GDM1 (cell line): Measurements from ENCODE around the gene CHCHD10.
A peak's percentile ranks its signal among the peaks of the same experiment; 100 is the strongest.

ENCODE experiments used
- DNase-seq: peaks from one replicate; lab custom pipeline; 2025; lab: John Stamatoyannopoulos, UW

The CHCHD10 gene

DNA sequence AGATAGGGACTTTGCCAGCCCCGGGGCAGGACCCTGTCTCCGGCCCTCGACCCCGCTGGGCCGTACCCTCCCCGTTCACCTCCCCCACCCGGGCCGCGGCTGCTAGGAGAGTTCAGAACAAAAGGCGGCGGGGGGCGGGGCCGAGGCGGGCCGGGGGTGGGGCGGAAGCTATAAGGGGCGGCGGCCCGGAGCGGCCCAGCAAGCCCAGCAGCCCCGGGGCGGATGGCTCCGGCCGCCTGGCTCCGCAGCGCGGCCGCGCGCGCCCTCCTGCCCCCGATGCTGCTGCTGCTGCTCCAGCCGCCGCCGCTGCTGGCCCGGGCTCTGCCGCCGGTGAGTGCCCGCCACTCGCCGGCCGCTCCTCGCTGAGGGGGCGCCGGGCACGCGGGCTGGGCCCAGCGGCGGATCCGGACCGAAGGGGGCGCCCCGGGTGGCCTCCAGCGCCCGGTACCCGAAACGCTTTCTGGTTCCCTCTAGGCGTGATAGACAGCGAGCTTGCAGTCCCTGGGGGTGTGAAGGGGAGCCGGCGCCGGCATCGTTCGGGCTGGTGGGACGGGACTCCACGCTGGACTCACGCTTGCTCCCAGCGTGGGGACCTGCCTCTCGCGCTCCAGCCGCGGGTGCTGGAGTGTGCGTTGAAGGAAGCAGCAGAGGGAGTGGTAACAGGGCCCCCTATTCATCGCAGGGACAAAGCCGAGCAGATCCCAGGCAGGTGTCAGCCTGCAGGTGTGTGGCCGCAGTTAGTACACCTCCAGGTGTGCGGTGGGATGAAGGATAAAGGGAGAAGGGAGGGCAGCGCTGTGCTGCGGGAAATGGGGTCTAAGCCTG is 5.1 kb upstream of the CHCHD10 start, which contains the start of gene MMP11:
MMP11 (plus strand) TSS at position 201 of the 825 bp plus-strand sequence; CDS start at position 223, 22 bp downstream.
- no peak for DNase-seq

DNA sequence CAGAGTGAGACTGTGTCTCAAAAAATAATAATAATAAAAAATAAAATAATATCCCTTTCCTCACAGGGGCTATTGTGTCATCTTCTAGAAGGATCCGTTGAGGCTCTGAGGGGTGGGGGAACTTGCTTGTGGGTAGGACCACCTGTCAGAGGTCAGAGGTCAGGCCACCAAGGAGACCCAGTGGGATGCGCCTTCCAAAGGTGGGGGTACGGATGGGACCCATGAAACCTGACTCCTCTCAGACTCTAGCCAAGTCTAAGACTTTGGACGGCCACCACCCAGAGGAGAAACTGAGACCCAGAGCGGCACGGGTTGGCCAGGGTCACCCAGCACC is 4.5 kb upstream of the CHCHD10 start:
- DNase-seq = no peak

DNA sequence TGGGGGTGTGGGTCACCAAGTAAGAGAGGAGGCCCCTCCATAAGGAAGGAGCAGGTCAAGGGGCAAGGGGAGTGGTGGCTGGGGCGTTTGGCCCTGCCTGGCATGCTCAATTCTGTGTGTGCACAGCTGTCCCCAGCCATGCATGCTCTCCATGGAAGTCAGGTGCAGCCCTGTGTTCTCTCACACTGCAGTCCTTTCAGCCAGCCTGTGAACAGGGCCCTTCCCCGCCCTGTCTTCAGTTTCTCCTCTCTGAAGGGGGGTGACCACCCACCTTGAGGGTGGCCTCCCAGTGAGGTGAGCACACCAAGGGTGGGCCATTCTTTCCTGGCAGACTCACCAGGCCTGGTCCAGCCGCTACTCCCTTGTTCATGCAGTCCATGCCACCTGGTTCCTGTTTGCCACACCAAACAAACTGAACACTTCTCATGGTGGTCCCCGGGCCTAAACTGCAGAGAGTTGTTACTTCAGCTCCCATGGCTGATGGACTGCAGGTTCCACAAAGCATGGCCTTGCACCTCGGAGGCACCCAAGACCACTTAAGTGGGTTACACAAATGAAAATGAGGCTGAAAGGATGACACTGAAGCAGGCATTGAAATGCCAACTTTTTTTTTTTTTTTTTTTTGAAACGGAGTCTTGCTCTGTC is 1.7 kb upstream of the CHCHD10 start:
- no peak for DNase-seq

DNA sequence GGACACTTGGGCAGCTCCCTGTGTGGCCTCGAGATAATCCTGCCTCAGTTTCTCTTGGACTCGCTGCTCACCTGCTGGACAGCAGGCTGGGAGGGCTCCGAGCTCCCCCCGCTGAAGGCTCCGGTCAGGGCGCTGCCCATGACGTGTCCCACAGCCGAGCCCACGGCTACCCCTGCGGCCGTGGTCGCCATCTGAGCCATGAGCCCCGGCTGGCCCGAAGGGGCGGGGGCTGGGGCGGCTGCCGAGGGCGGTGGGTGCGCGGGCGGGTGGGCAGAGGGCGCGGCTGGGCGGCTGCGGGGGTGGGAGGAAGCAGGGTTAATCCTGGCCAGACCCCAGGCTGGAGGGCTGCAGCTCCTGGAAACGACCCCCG is 484 bp downstream of the CHCHD10 start:
- no peak for DNase-seq

DNA sequence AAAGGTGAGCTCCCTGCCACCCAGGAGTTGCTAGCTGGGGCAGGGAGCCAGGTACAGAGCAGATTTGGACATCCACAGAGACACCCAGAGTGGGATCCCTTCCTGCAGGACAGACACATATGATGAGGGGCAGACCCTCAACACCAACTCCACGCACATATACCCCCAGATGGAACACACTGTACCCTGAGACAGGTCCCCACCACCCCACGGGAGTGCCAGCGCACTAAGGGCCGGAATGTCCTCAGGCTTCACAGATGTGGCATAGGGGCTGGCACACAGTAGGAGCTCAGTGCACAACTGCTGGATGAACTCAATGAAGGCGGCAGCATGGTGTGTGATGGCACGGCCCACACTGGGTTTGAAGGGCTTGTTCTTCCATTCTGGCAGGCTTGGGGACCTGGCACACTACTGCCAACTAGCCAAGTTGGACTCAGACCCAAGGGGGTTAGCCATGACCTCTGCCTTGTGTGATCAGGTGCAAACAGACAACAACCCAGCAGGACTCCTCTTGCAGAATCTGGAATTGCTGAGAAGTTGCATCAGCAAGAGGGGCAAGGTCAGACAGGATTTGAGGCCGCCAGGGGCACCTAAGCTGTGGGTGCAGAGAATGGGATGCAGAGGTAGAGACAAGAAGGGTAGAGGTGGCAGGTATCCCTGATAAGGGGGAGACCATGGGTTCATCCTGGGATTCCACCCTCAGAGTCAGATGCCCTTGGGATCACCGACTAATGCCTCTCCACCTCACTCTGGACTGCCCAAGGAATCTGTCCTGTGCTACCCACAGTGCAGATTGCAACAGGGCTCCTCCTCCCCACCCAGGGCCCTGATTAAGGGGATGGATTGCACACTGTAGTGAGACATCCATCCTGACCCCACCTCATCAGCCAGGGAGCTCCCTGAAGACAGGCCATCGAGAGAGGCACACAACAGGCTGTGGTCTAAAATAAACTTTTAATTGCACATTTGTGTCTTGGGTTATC is 2.6 kb downstream of the CHCHD10 start:
- no peak for DNase-seq

DNA sequence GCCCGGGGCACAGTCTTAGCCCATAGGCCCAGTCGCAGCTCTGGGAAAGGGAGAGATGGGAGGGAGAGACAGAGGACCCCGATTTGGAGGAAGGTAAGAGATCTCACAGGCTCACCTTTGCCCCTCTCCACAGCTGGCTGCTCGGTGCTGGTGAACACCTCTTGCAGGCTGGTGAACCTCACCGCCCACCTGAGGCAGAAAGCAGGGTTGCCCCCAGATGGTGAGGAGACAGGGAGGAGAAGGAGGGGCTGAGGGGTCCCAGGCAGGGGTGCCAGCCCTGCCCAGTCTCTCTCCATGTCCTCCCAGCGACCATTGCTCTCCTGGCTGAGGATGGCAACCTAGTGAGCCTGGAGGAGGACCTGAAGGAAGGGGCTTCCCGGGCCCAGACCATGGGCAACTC is 3.8 kb downstream of the CHCHD10 start:
- DNase-seq = no peak

DNA sequence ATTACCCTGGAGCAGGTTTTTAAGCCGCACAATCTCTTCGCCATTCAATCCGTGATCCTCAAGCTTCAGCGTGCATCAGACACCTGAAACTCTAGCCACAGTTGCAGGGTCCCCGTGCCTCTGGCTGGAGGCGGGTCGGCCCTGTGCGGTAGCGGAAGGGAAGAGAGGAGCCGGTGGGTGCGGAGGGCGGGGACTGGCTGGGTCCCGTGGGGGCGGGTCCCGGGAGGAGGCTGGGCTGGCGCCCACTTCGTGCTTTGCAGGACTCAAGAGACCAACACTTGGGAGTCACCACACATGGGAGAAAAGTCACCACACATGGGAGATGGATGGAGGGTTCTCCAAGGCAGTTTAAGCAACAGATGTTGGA is 4.2 kb downstream of the CHCHD10 start:
- no peak for DNase-seq

DNA sequence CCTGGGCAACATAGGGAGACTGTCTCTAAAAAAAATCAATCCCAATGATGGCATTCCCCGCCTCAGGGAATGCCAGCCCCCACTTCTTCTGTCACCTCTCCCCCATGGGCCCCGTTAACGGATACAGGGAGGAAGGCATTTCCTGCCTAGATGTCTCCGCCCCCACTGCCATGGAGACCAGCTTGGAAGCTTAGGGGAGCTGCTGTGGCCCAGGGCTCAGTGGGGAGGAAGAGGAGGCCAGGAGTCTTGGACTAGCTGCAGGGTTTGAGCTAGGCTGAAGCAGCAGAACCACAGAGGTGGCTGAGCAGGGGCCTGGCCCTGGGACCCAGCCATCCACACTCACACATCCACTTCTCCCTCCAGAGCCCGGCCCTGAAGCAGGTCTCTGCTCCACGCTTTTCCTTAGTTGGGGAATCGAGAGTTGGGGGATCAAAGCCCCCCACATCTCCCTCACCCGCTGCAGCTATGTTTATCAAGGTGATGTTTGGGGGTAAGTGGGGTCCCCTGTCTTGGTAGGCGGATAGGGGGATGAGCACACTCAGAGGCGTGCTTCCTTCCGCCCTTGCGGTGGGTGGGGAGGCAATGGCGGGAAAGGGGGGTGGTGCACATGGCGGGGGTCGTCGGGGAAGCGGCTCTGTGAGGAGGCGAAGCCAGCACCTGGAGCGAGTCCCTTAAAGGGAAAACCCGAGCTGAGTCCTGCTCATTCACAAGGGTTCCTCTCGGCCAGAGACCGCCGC is 4.8 kb downstream of the CHCHD10 start, which contains the start of gene C22orf15:
C22orf15 (plus strand) TSS at position 149 of the 737 bp plus-strand sequence; CDS start at position 466, 317 bp downstream.
- no peak for DNase-seq

DNA sequence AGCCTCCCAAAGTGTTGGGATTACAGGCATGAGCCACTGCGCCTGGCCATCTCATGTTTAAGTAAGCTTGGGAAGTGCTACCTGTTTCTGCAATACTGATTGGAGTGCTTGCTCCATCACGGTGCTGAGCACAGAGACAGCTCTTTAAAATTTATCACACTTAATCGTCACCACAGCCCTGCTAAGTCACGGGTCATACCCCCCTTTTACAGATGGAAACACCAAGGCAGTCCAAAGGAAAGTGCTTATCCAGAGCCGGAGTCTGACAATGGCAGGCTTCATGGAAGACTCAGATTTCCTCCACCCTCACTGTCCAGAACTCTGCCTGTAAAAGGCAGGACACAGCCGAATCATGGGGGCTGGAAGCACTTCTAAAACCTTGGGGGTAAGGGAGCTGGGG is 7.7 kb downstream of the CHCHD10 start:
- no peak for DNase-seq

DNA sequence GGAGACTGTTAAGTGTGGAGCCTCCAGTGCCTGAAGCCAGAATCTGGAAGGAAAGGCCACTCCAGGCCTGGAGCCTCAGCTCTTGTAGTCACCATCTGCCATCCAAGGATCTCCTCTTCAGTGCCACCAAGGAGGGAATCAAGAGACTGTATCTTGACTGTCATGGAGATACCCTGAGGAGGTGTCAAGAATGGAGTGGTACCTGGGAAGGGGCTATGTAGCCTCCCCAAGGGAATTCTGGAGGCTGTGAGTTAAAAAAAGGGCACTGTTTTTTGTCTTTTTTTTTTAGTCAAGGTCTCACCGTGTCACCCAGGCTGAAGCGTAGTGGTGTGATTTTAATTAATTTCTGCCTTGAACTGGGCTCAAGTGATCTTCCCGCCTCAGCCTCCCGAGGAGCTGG is 8.2 kb downstream of the CHCHD10 start:
- no peak for DNase-seq

DNA sequence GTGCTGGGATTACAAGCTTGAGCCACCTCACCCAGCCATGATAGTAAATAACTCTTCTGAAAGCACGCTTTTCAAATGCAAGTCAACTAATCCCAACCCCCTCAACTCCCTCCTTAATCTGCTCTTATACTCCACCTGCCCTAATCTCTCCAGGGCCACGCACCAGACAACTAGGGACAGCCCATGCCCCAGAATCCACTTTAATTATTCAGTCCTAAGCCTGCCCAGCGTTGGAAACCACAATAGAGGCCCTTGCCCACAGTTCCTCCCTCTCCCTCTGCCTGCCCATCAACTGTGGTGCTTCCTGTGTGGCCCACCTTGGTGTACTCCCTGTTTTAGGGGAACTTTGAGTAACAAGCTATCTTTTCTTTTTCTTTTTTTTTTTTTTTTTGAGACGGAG is 10.9 kb downstream of the CHCHD10 start:
- DNase-seq = no peak

DNA sequence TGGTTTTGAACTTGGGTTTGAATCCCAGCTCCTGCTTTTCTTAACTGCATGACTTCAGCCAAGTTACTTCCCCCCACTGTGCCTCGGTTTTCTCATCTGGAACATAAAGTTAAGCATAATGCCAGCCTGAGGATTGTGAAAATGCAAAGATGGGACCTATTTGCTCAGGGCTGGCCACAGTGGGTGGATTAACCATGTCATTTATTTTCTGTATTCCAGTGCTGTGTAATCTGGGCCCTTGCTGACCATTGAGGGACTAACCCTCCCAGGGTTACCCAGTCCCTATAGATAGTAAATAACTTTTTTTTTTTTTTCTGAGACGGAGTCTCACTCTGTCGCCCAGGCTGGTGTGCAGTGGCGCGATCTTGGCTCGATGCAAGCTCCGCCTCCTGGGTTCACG is 12.1 kb downstream of the CHCHD10 start:
- DNase-seq = no peak

DNA sequence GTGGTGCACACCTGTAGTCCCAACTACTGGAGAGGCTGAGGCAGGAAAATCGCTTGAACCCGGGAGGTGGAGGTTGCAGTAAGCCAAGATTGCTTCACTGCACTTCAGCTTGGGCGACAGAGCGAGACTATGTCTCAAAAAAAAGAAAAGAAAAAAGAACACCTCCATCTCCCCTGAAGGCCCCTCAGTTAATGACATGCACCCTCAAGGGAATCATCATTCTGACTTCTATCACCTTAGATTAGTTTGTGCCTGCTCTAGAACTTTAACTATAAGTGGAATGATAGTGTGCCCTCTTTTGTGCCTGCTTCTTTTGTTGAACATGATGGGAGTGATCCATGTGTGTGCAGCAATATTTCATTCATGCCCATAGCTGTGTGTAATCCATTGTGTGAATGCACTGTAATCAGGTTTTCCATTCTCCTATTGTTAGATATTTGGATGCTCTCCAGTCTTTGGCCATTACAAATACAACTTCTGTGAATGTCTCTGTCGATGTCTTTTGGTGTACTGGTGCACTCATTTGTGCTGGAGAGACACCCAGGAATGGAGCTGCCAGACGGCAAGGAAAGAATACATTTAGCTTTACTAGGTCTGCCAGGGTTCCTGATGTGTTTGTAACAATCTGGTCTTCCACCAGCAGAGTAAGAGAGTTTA is 12.7 kb downstream of the CHCHD10 start:
- no peak for DNase-seq

DNA sequence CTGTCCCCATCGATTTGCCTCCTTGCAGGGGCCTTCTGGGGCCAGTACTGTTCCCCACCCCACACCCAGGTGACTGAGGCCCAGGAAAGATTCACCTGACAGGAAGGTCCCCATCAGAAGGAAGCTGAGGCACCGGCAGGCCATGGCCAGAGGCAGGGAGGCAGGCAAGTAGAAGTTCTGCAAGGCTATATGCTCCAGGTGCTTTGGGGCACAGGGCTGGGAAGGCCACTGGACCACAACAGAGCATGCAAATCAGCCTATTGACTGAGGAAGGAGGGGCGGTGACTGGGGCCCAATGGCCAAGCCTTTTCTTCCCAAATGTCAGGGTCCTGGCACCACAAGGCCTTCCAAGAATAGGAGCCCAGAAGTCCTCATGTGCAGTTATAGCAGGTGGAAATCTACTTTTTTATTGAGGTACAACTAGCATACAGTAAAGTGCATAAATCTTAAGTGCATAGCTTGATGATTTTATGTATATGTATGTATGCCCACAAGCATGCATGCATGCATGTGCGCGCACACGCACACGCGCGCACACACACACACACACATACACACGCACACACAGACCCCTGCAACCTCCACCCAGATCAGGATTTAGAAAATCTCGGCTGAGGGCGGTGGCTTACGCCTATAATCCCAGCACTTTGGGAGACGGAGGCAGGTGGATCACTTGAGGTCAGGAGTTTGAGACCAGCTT is 13.4 kb downstream of the CHCHD10 start, which contains the start of gene VPREB3:
VPREB3 (minus strand) TSS at position 206 of the 700 bp plus-strand sequence; CDS start at position 144, 62 bp downstream.
- no peak for DNase-seq

DNA sequence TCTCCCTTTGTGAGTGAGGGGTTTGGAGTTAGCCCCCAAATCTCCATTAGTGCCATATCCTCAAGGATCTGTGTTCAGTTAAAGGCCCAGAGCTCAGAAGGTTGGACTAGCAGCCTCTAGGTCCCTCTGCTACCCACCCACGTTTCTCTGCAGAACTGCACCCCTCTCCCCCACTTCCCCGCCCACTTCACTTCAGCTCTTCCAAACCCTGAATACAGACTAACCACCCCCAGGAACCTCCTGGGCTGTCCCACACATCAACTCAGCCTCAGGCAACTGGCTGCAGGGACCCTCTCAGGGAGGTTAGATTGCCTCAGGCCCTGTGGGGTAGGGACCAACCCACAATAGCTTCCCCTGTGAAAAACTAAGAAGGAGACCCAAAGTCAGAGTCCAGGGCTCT is 14.4 kb downstream of the CHCHD10 start:
- no peak for DNase-seq

DNA sequence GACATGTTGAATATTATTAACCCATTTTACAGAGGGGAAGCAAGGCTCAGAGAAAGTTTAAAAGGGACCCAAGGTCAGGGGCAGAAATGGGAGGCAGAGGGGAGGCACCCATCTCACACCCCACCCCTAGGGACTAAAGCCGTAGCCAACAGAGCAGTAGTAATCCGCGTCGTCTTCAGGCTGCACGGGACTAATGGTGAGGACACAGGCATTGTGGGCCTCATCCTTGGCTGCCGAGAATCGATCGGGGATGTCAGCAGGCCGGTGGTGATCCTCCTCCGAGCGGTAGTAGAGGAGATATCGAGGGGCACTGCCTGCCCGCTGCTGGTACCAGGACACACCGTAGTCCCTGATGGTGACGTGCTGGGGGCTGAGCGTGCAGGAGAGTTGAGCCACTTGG is 15.0 kb downstream of the CHCHD10 start:
- DNase-seq = no peak

DNA sequence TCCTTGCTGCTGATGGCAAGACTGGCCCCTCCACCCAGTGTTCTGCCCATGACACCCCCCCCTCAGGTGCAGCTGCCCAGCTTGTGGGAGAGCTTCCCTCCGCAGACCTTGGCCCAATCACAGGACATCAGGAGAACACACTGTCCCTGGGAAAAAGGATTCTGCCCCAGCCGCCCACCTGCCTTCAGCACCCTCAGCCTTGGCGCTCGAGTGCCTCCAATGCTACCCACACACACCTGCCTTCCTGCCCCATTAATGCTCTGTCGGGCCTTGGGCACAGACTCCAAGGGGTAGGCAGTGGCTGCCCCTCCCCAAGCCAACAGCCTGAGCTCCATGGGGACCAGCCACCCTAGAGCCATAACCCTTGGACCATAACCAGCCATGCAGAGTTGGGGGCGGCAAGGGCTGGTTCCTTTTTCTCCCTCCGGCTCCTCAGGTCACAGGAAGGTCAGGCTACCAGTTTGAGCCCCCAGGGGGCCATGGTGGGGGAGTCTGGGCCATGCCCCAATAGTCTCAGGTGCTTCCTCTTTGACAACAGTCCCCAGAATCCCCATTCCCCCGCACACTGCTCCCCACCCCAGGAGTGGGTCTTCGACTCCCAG is 15.6 kb downstream of the CHCHD10 start:
- no peak for DNase-seq

DNA sequence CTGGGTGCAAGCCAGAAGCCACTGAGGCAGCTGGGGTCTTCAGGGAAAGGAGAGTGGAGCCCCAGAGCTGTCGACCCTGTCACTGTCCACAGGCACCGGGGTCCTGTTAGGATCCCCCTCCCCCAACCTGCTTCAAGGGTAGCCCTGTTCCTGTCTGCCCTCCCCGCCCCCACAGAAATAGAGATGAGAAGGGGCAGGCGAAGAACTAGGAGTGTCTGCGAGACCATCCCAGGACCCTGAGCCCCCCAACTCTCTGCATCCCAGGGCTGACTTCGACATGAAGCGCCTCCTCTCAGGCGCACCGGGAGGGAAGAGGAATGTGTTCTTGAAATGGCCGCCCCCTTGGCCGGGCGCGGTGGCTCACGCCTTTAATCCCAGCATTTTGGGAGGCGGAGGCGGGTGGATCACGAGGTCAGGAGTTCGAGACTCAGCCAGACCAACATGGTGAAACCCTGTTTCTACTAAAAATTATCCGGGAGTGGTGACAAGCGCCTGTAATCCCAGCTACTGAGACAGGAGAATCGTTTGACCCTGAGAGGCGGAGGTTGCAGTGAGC is 16.3 kb downstream of the CHCHD10 start:
- DNase-seq = no peak

DNA sequence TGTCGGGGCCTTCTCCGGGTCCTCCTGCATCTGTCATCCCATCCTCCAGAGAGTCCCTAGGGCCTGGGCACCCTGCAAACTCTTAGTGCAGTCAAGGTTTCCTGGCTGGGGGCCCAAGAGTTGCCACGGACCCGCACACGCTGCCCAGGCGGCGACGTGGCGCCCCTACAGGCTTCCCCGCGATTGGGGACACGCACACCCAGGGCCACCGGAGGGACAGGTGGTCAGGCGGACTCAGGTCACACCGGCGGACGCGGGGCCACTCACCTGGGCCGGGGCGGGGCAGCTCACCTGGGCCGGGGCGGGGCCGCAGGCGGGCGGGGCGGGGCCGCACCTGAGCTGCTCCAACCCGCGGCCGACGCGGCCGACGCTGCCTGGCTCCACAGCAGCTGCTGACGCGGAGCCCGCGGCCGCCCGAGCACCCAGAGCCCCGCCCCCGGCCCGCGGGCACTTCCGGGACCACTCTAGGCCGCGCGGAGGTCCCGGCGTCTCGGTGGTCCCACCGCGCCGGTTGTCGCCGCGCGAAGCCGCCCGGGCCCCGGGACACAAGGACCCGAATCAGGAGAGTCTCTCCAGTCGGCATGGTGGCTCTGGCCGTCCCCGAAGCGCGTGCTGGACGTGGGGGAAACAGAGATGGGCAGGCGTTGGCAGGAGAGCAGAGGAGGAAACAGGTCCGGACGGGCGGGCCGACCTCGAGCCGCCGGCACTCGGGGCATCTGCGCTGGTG is 16.9 kb downstream of the CHCHD10 start, which contains the start of gene ZNF70:
ZNF70 (minus strand) TSS at position 399 of the 727 bp plus-strand sequence. CDS start 5,972 bp downstream, outside the sequence.
- peak; percentile 82 for DNase-seq
